Activated naive CD4-positive, alpha-beta T cell treated with anti-CD3 and anti-CD28 coated beads, Interleukin-2, amount 50 U/mL, for 16 hours (primary cell): ENCODE data around the gene GLYATL3.

Source experiments
- DNase-seq: peaks from one replicate; pipeline ENCODE4 v3.0.0-alpha.2; 2020

The GLYATL3 gene

DNA sequence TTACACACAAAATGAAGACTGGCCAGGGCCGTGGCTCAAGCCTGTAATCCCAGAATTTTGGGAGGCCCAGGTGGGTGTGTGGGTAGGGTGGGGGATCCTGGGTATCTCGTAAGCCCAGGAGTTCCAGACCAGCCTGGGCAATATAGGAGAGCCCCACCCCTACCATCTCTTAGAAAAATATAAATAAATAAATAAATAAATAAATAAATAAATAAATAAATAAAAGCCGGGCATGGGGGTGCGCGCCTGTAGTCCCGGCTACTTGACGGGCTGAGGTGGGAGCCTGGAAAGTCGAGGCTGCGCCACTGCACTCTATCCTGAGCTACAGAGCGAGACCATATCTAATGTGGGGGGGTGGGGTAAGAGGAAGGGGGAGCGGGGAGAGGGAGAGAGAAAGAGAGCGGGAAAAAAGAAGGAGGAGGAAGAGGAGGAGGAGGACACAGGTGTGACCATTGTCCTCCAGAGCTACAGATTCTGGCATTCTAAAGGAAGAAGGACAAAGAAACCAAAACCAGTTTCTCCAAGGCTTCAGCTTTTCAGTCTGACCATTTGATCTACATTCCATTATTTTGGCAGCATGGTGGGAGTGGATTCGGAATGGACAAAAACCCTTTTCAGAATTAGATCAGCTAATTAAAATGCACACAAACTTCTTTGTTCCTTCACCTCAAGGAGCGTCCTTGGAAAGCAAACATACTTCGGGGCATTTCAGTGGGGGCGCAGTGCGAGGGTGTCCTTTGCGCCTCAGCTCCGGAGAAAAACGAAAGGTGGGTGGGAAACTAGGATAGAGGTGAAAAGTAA is 50.2 kb downstream of the GLYATL3 start:
- DNase-seq = no peak

DNA sequence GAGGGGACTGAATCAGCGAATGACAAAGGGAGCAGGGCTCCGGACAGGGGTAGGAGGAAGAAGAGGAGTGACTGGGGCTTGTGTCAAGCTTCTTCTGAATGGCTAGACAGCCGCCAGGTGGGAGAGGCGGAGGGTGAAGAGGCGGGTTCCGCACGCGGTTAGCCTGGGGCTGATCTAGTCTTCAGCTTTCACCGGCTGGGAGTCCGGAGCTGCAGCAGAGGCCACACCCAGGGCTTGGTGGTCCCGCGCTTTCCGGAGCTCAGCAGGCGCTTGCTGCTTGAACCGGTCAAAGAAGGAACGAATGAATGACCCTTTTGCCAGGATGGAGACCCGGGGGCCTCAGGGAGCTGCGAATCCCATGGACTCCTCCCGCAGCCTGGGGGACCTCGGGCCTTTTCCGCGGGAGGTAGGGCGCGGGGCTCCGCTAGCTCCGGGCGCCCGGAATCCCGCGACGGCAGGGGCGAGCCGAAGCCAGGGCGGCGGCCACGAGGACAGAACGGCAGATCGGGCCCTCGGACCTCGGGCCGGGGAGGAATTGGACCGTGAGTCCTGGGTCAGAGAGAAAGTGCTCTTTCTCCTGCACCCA is 50.9 kb downstream of the GLYATL3 start, which contains the start of gene C6orf141:
C6orf141 (plus strand) TSS at position 177 of the 586 bp plus-strand sequence; CDS start at position 302, 125 bp downstream.
- peak; percentile 30 for DNase-seq

DNA sequence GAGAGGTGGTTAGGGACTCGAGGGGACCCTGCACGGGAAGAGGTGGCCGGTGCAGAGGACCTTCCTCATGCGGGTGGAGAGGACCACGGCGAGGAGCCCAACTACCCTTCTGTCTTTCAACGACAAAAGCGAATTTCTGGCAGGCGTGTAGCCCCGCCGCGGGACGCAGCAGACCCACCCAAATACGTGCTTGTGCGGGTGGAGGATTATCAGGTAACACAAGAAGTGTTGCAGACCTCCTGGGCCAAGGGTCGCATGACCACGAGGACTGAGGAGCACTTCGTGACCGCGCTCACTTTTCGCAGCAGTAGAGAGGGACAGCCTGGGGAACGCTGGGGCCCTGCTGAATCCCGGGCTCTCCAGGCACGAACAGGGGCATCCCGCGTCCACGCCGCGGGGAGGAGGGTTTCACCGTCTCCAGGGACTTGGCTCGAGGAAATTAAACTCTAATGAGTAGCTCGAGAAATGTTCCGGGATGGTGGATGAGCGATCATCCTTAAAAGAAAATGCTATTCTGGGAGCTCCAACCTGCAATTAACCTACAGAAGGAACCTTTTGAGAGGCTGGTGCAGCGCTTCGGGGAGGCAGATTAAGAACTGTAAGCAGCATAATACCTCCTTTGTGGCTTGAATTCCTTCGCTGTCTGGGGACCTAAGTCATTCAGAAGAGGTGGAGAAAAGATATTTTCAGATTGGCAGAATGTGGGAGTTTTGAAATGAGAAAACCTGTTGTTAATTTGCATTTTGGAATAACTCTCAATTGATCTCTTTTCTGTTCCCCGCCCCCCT is 51.5 kb downstream of the GLYATL3 start:
- no peak for DNase-seq

DNA sequence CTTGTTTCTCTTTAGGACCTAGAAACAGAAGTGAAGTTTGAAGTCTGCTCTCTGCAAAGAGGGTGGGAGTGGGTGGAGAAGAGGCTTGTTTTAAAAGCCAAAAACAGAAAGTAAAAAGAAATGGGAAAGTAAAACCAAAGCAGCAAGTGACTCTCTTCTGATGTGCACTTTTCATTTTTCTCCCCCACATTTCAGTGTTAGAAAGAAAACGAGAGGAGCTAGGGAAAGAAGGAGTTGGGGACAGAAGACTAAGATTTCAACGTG is 52.1 kb downstream of the GLYATL3 start:
- no peak for DNase-seq

- no peak for DNase-seq
Measured at GRCh38 chr6:49552596-49552995, 52.9 kb downstream of the GLYATL3 start.

GRCh38 chr6:49553384-49553783 is 53.7 kb downstream of the GLYATL3 start:
- DNase-seq = no peak

- DNase-seq = no peak
Measured at GRCh38 chr6:49555951-49556350, 56.2 kb downstream of the GLYATL3 start.

DNA sequence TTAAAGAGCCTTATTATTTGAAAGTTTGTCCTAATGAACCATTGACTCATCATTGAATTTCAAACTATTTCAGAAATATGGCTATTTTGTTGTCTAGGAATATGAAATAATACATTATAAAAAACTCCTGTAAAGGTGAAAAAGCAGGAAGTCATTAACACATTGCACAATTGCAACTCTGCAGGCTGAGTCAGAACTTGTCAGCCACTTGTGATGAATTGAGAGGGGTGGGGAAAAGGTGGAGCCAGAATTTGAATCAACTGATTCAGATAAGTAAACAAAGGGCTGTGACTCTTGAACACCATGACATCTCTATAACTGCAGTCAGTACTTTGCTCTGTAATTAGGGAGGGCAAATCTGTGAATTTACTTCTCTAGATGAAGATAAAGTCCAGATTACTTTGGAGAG is 56.7 kb downstream of the GLYATL3 start:
- no peak for DNase-seq

- DNase-seq = no peak
Measured at GRCh38 chr6:49557177-49557576, 57.5 kb downstream of the GLYATL3 start.

DNA sequence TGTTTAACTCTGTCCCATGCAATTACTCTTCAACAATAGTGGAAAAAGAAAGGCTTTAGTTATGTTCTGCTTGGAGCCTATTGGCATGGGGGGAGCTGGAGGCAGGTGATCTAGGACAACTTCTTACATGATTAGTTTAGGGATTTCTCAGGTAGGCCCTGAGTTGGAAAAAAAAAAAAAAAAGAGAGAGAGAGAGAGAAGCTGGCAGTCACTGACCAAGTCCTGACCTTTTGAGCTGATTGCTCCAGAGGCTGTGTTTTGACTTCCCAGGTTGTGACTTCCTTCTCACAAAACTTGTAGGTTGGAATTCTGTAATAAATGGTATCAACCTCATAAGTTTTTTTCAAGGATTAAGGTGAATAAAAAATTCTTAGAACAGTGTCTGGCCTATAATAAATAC is 58.5 kb downstream of the GLYATL3 start:
- DNase-seq = no peak

- DNase-seq = no peak
Measured at GRCh38 chr6:49563006-49563886, 63.5 kb downstream of the GLYATL3 start.

DNA sequence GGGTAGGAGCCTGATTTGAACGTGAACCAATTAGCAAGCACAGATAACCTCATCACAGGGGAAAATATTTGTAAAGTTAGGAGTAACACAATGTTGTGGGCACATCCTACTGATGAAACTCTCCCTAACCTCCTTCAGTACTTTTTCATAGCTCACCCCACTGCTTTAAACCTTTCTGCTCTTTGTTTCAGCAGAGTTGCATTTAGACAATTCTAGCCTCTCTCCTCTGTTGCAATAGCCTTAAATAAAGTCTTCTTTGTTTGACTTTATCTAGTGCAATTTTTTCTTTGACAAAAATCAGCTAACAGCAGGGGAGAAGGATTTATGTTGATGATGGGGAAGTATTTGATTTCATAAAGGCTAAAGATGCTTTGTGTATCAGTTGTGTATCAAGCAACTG is 64.8 kb downstream of the GLYATL3 start:
- no peak for DNase-seq

- no peak for DNase-seq
Measured at GRCh38 chr6:49565261-49565660, 65.5 kb downstream of the GLYATL3 start.

DNA sequence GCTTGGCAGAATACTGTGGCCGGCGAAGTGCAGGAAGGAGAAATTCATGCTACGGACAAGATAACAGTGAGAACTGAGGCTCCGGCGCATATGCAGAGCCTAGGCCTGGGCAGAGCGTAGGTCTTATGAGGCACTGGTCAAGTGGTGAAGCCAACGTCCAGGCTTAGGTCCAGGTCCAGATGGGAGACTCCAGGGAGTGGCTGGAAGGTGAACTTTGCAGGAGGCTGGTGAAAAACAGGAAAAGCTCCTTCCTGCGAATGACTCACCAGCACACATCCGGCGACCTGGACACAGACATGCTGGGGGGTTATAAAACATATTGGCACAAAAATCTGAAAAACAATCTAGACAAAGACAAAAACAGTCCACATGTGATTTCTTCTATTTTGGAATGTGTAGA is 66.1 kb downstream of the GLYATL3 start:
- no peak for DNase-seq

DNA sequence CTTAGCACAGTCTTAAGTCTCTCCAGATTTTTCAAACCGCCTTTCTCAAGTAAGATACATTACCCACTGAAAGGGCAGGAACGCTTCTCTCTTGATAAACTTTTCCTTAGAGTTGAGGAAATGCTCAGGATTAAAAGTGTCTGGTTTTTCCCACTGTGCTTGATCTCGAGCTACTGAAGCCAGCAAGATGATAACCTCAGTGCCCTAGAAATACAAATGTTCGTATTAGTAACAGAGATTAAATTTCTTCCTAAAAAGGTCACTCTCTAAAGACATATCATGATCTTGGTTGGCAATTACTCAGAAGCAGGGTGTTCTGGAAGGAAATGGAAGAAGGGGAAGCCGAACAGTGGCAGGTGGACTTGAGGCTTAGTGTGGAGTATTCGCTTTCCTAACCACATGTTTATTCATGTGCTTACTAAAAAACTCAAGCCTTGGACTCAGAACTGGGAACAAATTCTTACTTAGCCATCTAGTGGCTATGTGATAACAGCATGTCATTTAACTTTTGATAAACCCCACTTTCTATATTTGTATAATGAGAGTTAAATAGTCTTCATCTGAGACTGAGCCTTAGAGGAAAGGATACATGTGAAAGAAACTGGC is 70.9 kb downstream of the GLYATL3 start:
- DNase-seq = no peak

DNA sequence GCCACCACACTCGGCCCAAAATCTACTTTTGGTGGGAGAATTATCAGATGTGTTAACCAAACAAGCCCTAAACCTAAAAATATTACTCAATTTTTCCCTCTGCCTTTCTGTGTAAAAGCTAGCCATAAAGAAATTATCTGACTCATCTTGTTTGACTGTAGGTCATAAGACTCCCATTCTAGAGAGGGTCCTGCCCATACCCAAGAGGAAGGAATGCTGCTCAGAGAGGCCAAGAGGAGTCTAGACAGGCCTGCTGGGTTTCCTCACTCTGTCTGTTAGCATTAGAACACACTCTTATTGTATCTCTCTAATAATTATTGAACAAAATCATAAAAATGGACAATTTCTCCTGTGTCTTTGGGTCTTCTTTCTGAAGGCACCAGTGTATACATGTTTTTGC is 76.9 kb downstream of the GLYATL3 start:
- DNase-seq = no peak
